K562 (cell line): ENCODE data around the gene PRKCE. TPM values are rescaled to one million over a fixed set of nuclear protein-coding genes. Genes with fewer than 3 reads are reported as not detected.
"Not testable (repeated sequence)": the region's sequence is repeated elsewhere in the genome, so short reads cannot be mapped to it uniquely, and the experiment has no call there.

ENCODE experiments used
- ATAC-seq: fragments of 200-7000 bp; cut with Tn5 transposase; 3 replicates; pipeline ENCODE4 v1.9.1; 2020; ENCODE audit warnings: moderate library complexity
- BruUV-seq: library from RNA; stranded (reverse); fragments of 400-500 nt; replicated peaks from 2 replicates; lab custom pipeline; 2021; lab: Mats Ljungman, UMichigan
- CTCF ChIA-PET: fragments of 300-600 bp; formaldehyde crosslinking; extraction: SDS; loops from one replicate; lab custom pipeline; 2021; ENCODE audit warnings: low intra/inter-chr PET ratio; lab: Yijun Ruan, JAX
- POLR2A ChIA-PET: fragments of 300-600, 350-650 bp; sonication (Branson Sonifier 250); formaldehyde crosslinking; extraction: SDS; loops from one replicate; lab custom pipeline; 2021; ENCODE audit warnings: antibody characterized with exemption, inconsistent platforms; lab: Yijun Ruan, JAX
- DNase-seq, 4 experiments: peaks; one replicate each; pipeline versions ENCODE4 v3.0.0 to v3.0.0-alpha.2; 2011 to 2018; ENCODE audit warnings: low spot score in 3 of 4, mixed read lengths in 3 of 4; ENCODE audit errors: extremely low read depth in 1 of 4
- FAIRE-seq: peaks from 2 replicates; lab custom pipeline; 2011; peaks lifted over from hg19 to GRCh38; lab: Jason Lieb, UNC
- H2AFZ ChIP-seq: 2 replicates; pipeline ENCODE4 v1.6.0; 2011; ENCODE audit warnings: low read depth, low read length, control low read depth, inconsistent platforms
- H3K27ac ChIP-seq: fragments of 200-600 bp; 3 replicates; pipeline ENCODE4 v1.8.0; 2011; ENCODE audit warnings: low read depth, mild to moderate bottlenecking, control low read depth, inconsistent platforms, low read length, moderate library complexity, mixed read lengths; ENCODE audit errors: extremely low read depth
- H3K27me3 ChIP-seq, 2 experiments: fragments of 300-600 bp in 1 of 2; 2 replicates in 1 of 2; 3 replicates in 1 of 2; pipeline versions ENCODE4 v1.6.0 to v1.8.0; 2011; ENCODE audit warnings: inconsistent platforms in 2 of 2, low read length in 2 of 2, mild to moderate bottlenecking in 1 of 2, mixed read lengths in 1 of 2, moderate library complexity in 1 of 2; ENCODE audit not compliant: control insufficient read depth in 2 of 2, insufficient read depth in 2 of 2
- H3K36me3 ChIP-seq: fragments of 300-600 bp; 3 replicates; pipeline ENCODE4 v1.8.0; 2011; ENCODE audit warnings: mild to moderate bottlenecking, low read length, inconsistent platforms; ENCODE audit not compliant: control insufficient read depth, insufficient read depth
- H3K4me1 ChIP-seq, 2 experiments: fragments of 200-600 bp in 1 of 2; replicated peaks in 1 of 2; 2 replicates in 1 of 2; 3 replicates in 1 of 2; pipeline versions ENCODE4 v1.5.1 to v1.8.0; 2011; ENCODE audit warnings: inconsistent platforms in 2 of 2, low read length in 2 of 2, mild to moderate bottlenecking in 1 of 2, mixed read lengths in 1 of 2, moderate library complexity in 1 of 2; ENCODE audit not compliant: control insufficient read depth in 2 of 2, insufficient read depth in 2 of 2
- H3K4me2 ChIP-seq: 2 replicates; pipeline ENCODE4 v1.6.1; 2011; ENCODE audit warnings: low read length, control low read depth, inconsistent platforms, mixed read lengths; ENCODE audit not compliant: insufficient read depth
- H3K4me3 ChIP-seq: fragments of 200-600 bp; sonication (generic), shearing (Covaris generic); 2 replicates; pipeline ENCODE4 v1.5.1; 2016; ENCODE audit warnings: control low read depth, inconsistent platforms
- H3K79me2 ChIP-seq: fragments of 200-600 bp; 3 replicates; pipeline ENCODE4 v1.8.0; 2011; ENCODE audit warnings: low read length, inconsistent platforms; ENCODE audit not compliant: control insufficient read depth, insufficient read depth
- H3K9ac ChIP-seq, 2 experiments: 2 replicates each; pipeline versions ENCODE4 v1.6.0 to v1.6.1; 2011; ENCODE audit warnings: low read depth in 2 of 2, low read length in 2 of 2, control low read depth in 1 of 2, inconsistent platforms in 1 of 2, mild to moderate bottlenecking in 1 of 2, mixed read lengths in 1 of 2; ENCODE audit not compliant: insufficient read depth in 1 of 2
- H3K9me1 ChIP-seq: one replicate; pipeline ENCODE4 v1.6.0; 2011; ENCODE audit warnings: inconsistent platforms, mild to moderate bottlenecking, low read length, moderate library complexity; ENCODE audit not compliant: control insufficient read depth, insufficient read depth
- H3K9me3 ChIP-seq: replicated peaks from 2 replicates; pipeline ENCODE4 v1.5.1; 2011; ENCODE audit warnings: low read depth, low read length, inconsistent platforms; ENCODE audit not compliant: control insufficient read depth, insufficient read depth
- H4K20me1 ChIP-seq: replicated peaks from 2 replicates; pipeline ENCODE4 v1.6.1; 2011; ENCODE audit warnings: low read length, inconsistent platforms, mixed read lengths; ENCODE audit not compliant: control insufficient read depth, insufficient read depth
- FOXJ2 ChIP-seq: fragments of 200-800 bp; sonication (Bioruptor generic); IDR thresholded peaks from 2 replicates; pipeline ENCODE4 v1.6.1; 2016; ENCODE audit warnings: missing genetic modification characterization, missing compliant biosample characterization
- LEF1 ChIP-seq: fragments of 450-650 bp; IDR thresholded peaks from 2 replicates; pipeline ENCODE4 v1.6.1; 2016; ENCODE audit warnings: mild to moderate bottlenecking
- MTA2 ChIP-seq: fragments of 450-650 bp; IDR thresholded peaks from 2 replicates; pipeline ENCODE4 v1.6.1; 2016; ENCODE audit warnings: low read depth
- NCOA6 ChIP-seq: fragments of 450-650 bp; IDR thresholded peaks from 2 replicates; pipeline ENCODE4 v1.6.1; 2017; ENCODE audit warnings: mild to moderate bottlenecking
- NFATC3 ChIP-seq: fragments of 450-650 bp; IDR thresholded peaks from 2 replicates; pipeline ENCODE4 v1.6.1; 2017; ENCODE audit warnings: mild to moderate bottlenecking
- NR2C1 ChIP-seq, 2 experiments: fragments of 450-650 bp; IDR thresholded peaks; 2 replicates each; pipeline ENCODE4 v1.6.1; 2017; ENCODE audit warnings: mild to moderate bottlenecking in 2 of 2, antibody characterized with exemption in 1 of 2, inconsistent platforms in 1 of 2, missing compliant biosample characterization in 1 of 2, missing genetic modification characterization in 1 of 2
- RAD21 ChIP-seq, 2 experiments: fragments of 250-450 bp in 1 of 2; fragments of 450-650 bp in 1 of 2; sonication (Bioruptor Pico) in 1 of 2; formaldehyde crosslinking in 1 of 2; IDR thresholded peaks in 1 of 2; conservative IDR thresholded peaks in 1 of 2; 2 replicates each; pipeline versions ENCODE4 v1.4.0 to v1.8.0; 2020 to 2022; ENCODE audit warnings: mild to moderate bottlenecking in 2 of 2, moderate library complexity in 1 of 2
- WGBS: fragments of 100-300 bp; shearing (Covaris generic); methylation state at CpG from one replicate; pipeline ENCODE4 v1.1.6; 2016; ENCODE audit warnings: low coverage, mixed read lengths; ENCODE audit not compliant: insufficient coverage; ENCODE audit errors: missing lambda C conversion rate; 5-methylcytosine and 5-hydroxymethylcytosine counted together
- in situ Hi-C: fragments of 300-500 bp; cut with MboI; formaldehyde crosslinking; loops from 4 replicates; pipeline ENCODE4 v1.15.0; 2018; ENCODE audit warnings: inconsistent platforms, mixed read lengths
- intact Hi-C: fragments of 100-400 bp; cut with micrococcal nuclease; formaldehyde crosslinking; loops from 2 replicates; pipeline ENCODE4 v1.14.2; 2022
- polyA plus RNA-seq, 8 experiments: library from polyadenylated mRNA; depleted of rRNA in 4 of 8; stranded (reverse) in 5 of 8; unstranded in 3 of 8; fragments of >200 nt; fragmentation: Nextera tagmentation in 2 of 8; fragmentation: Illumina TruSeq in 1 of 8; extraction: Ambion mirVana in 2 of 8; extraction: Trizol in 1 of 8; gene quantifications; 2 replicates each; pipeline versions ENCODE4 v1.2.1 to v1.2.3, GENCODE V29; 2011 to 2014; ENCODE audit warnings: inconsistent platforms in 1 of 8, missing spikeins in 1 of 8
- total RNA-seq, 7 experiments: library from RNA; depleted of rRNA in 6 of 7; stranded (reverse); fragments of >200 nt in 6 of 7; fragmentation: Illumina TruSeq in 2 of 7; extraction: Trizol in 2 of 7; gene quantifications; 2 replicates each; pipeline versions ENCODE4 v1.2.1 to v1.2.3, GENCODE V29; 2011 to 2021; ENCODE audit warnings: low replicate concordance in 1 of 7
- TF ChIP-seq, protein P1 (sequence below), 2 experiments: IDR thresholded peaks in 1 of 2; conservative IDR thresholded peaks in 1 of 2; 2 replicates each; pipeline ENCODE4 v1.6.1; 2016; ENCODE audit warnings: low read depth in 2 of 2, mild to moderate bottlenecking in 1 of 2, missing compliant biosample characterization in 1 of 2, missing genetic modification characterization in 1 of 2, moderate library complexity in 1 of 2
- TF ChIP-seq, protein P2 (sequence below): fragments of 450-650 bp; IDR thresholded peaks from 2 replicates; pipeline ENCODE4 v1.6.1; 2016; ENCODE audit warnings: antibody characterized with exemption

The PRKCE gene
- total and polyA plus RNA-seq, 9 of the 15 experiments (the other 6 are each of a cell fraction or from before 2014, with no cell fraction given), result 0.06 to 1.0 (median 0.22) TPM; not detected in 1

DNA sequence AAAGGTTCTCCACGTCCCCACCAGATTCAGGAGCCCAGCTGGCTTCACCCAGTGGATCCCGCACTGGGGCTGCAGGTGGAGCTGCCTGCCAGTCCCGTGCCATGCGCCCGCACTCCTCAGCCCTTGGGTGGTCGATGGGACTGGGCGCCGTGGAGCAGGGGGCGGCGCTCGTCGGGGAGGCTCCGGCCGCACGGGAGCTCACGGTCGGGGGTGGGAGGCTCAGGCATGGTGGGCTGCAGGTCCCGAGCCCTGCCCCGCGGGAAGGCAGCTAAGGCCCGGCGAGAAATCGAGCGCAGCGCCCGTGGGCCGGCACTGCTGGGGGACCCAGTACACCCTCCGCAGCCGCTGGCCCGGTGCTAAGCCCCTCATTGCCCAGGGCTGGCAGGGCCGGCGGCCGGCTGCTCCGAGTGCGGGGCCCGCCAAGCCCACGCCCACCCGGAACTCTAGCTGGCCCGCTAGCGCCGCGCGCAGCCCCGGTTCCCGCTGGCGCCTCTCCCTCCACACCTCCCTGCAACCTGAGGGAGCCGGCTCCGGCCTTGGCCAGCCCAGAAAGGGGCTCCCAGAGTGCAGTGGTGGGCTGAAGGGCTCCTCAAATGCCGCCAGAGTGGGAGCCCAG is 266.2 kb downstream of the PRKCE start:
- H3K4me2 ChIP-seq, H3K9ac ChIP-seq, DNase-seq, intact Hi-C loops, H3K9me3 ChIP-seq, CTCF ChIA-PET, BruUV-seq, ATAC-seq, H2AFZ ChIP-seq, H3K79me2 ChIP-seq, H3K9me1 ChIP-seq, H3K36me3 ChIP-seq, H4K20me1 ChIP-seq, FAIRE-seq, H3K4me1 ChIP-seq, H3K27ac ChIP-seq, in situ Hi-C loops, H3K4me3 ChIP-seq: not testable (repeated sequence)
- 45% methylated on average over 15 of the region's 49 CpGs for WGBS
- POLR2A ChIA-PET, result interaction anchor here (0.6 kb wide), 1 partner anchor 142 kb away, joined by 3 read pairs; no protein-coding TSS in a partner anchor
- H3K27me3 ChIP-seq, result peaks cover 0 to 21% of the 10 kb centered on the region in 2 experiments; a peak in 3 of 5 replicates

DNA sequence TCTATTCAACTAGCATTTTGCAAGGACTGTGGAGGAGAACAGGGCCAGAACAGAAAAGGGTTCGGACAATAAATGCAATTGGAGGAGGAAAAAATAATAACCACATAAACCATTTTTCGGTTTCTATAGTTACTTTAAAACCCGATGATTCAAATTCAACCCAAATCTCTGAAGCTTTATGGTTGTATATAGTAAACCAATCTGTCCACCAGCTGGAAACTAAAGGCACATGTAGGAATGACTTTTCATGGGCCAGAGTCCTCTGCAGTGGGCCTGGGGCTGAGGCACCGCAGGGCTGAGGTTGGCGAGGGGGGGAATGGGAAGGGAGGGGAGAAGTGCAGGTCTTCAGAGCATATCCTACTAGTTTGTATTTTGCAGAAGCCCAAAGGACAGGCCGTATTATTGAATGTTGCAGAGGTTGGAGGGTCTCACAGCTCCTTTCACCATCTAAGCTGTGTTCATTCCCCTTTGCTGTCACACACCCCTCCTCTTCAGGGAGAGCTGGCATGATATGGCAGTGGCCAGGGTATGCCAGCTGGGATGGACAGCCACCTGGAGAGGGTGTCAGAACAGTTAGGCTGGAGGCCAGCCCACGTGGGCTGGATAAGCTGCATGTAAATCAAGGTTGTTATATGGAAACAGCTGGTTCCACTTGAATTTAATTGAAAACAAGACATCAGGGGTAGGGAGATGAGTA is 267.1 kb downstream of the PRKCE start:
- in situ Hi-C loops (no loop called here), intact Hi-C loops (no loop called here)
- Histone ChIP-seq H3K9me3 (no peaks in the 10 kb centered on the region), H2AFZ (no peak overlapping the region), H3K9me1 (no peaks in the 10 kb centered on the region), H3K27me3 (peaks cover 0 to 25% of the 10 kb centered on the region in 2 experiments; a peak in 3 of 5 replicates), H3K4me2 (no peak overlapping the region), H3K9ac (no peak overlapping the region), H3K4me3 (no peak overlapping the region), H3K4me1 (no peaks in the 10 kb centered on the region), H3K27ac (no peak overlapping the region), H3K79me2 (no peaks in the 10 kb centered on the region), H3K36me3 (no peaks in the 10 kb centered on the region), H4K20me1 (no peaks in the 10 kb centered on the region; the same call in 1 of the 2 replicates)
- BruUV-seq, result no TSS peak
- ATAC-seq, result no peak
- POLR2A ChIA-PET, result interaction anchor here (0.6 to 1.2 kb wide), 2 partner anchors 24 to 143 kb away, joined by 3 read pairs; no protein-coding TSS in a partner anchor
- FAIRE-seq, result no peak
- CTCF ChIA-PET, result no interaction called here
- DNase-seq, result no peak
- 5% methylated on average over 7 of the region's 7 CpGs for WGBS
- TF ChIP-seq MTA2 (no peak), RAD21 (CRISPR knock-in tag; conservative IDR thresholded peaks at IDR 0.05 in 1 of 2, IDR thresholded peaks at IDR 0.05 in 1 of 2) (no peak), LEF1 (no peak), NR2C1 (IDR thresholded peaks at IDR 0.05) (no peak), NR2C1 (tag; IDR thresholded peaks at IDR 0.05) (no peak), NCOA6 (no peak), NFATC3 (no peak), FOXJ2 (tag) (no peak)
- TF ChIP-seq, protein P1, sequence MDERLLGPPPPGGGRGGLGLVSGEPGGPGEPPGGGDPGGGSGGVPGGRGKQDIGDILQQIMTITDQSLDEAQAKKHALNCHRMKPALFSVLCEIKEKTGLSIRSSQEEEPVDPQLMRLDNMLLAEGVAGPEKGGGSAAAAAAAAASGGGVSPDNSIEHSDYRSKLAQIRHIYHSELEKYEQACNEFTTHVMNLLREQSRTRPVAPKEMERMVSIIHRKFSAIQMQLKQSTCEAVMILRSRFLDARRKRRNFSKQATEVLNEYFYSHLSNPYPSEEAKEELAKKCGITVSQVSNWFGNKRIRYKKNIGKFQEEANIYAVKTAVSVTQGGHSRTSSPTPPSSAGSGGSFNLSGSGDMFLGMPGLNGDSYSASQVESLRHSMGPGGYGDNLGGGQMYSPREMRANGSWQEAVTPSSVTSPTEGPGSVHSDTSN (CRISPR knock-in tag; IDR thresholded peaks at IDR 0.05; ENCODE audit: low read depth), result no peak
- TF ChIP-seq, protein P1 (tag; conservative IDR thresholded peaks at IDR 0.05; ENCODE audit: low read depth), result no peak
- TF ChIP-seq, protein P2, sequence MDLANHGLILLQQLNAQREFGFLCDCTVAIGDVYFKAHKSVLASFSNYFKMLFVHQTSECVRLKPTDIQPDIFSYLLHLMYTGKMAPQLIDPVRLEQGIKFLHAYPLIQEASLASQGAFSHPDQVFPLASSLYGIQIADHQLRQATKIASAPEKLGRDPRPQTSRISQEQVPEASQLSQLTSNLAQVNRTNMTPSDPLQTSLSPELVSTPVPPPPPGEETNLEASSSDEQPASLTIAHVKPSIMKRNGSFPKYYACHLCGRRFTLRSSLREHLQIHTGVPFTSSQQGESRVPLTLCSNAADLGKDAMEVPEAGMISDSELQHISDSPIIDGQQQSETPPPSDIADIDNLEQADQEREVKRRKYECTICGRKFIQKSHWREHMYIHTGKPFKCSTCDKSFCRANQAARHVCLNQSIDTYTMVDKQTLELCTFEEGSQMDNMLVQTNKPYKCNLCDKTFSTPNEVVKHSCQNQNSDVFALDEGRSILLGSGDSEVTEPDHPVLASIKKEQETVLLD, result no peak
